PC-3 (cell line): ENCODE data around the gene ABL1. TPM values are rescaled to one million over a fixed set of nuclear protein-coding genes. Genes with fewer than 3 reads are reported as not detected.

Experiments used
- ATAC-seq: fragments of 200-7000 bp; cut with Tn5 transposase; 2 replicates; pipeline ENCODE4 v1.9.1; 2020; ENCODE audit warnings: mild to moderate bottlenecking, moderate library complexity
- BruUV-seq: library from RNA; stranded (reverse); fragments of 400-500 nt; replicated peaks from 2 replicates; lab custom pipeline; 2021; lab: Mats Ljungman, UMichigan
- CTCF ChIA-PET: fragments of 300-600 bp; sonication (Branson Sonifier 250); formaldehyde crosslinking; loops from one replicate; lab custom pipeline; 2022; ENCODE audit warnings: antibody characterized with exemption; lab: Charles Lee
- POLR2A ChIA-PET: fragments of 300-600 bp; sonication (Branson Sonifier 250); formaldehyde crosslinking; loops from one replicate; lab custom pipeline; 2022; ENCODE audit warnings: antibody characterized with exemption; ENCODE audit not compliant: unreplicated experiment; lab: Charles Lee
- DNase-seq: peaks from one replicate; pipeline ENCODE4 v3.0.0-alpha.2; 2015
- H2AFZ ChIP-seq: fragments of 300-600 bp; sonication (generic); 2 replicates; pipeline ENCODE4 v1.6.0; 2016; ENCODE audit warnings: antibody characterized with exemption, low read length
- H3F3A ChIP-seq: fragments of 300-600 bp; sonication (generic); one replicate; pipeline ENCODE4 v1.6.0; 2017; ENCODE audit warnings: antibody characterized with exemption, low read length, control low read depth, mild to moderate bottlenecking; ENCODE audit not compliant: unreplicated experiment
- H3K27ac ChIP-seq: fragments of 300-600 bp; sonication (generic); 2 replicates; pipeline ENCODE4 v1.5.1; 2016; ENCODE audit warnings: mild to moderate bottlenecking, low read length
- H3K27me3 ChIP-seq: fragments of 300-600 bp; sonication (generic); 2 replicates; pipeline ENCODE4 v1.6.1; 2016; ENCODE audit warnings: low read length, mixed read lengths
- H3K36me3 ChIP-seq: fragments of 300-600 bp; sonication (generic); 2 replicates; pipeline ENCODE4 v1.6.1; 2016; ENCODE audit warnings: low read depth, mixed run types, low read length, mixed read lengths
- H3K4me1 ChIP-seq: fragments of 300-600 bp; sonication (generic); 2 replicates; pipeline ENCODE4 v1.5.1; 2016; ENCODE audit warnings: low read length; ENCODE audit not compliant: insufficient read depth
- H3K4me2 ChIP-seq: fragments of 300-600 bp; sonication (generic); 2 replicates; pipeline ENCODE4 v1.6.0; 2016; ENCODE audit warnings: low read length
- H3K4me3 ChIP-seq: fragments of 300-600 bp; sonication (generic); 2 replicates; pipeline ENCODE4 v1.5.1; 2016; ENCODE audit warnings: mild to moderate bottlenecking, low read length, mixed read lengths
- H3K79me2 ChIP-seq: fragments of 300-600 bp; sonication (generic); 2 replicates; pipeline ENCODE4 v1.6.1; 2017; ENCODE audit warnings: low read length, mixed read lengths
- H3K9ac ChIP-seq: fragments of 300-600 bp; sonication (generic); 2 replicates; pipeline ENCODE4 v1.6.0; 2016; ENCODE audit warnings: mild to moderate bottlenecking, low read length
- H3K9me2 ChIP-seq: fragments of 300-600 bp; sonication (generic); replicated peaks from 2 replicates; pipeline ENCODE4 v1.6.1; 2016; ENCODE audit warnings: mixed run types, low read length, mixed read lengths
- H3K9me3 ChIP-seq: fragments of 300-600 bp; sonication (generic); 2 replicates; pipeline ENCODE4 v1.6.1; 2016; ENCODE audit warnings: low read length, mixed read lengths
- H4K20me1 ChIP-seq: fragments of 300-600 bp; sonication (generic); 2 replicates; pipeline ENCODE4 v1.6.1; 2016; ENCODE audit warnings: low read length, mixed read lengths
- CTCF ChIP-seq: fragments of 300-600 bp; sonication (generic); conservative IDR thresholded peaks from 2 replicates; pipeline ENCODE4 v1.5.1; 2017; ENCODE audit warnings: antibody characterized with exemption, low read depth, mild to moderate bottlenecking, low read length
- EZH2 ChIP-seq: fragments of 300-600 bp; sonication (generic); IDR thresholded peaks from one replicate; pipeline ENCODE4 v1.6.1; 2017; ENCODE audit warnings: antibody characterized with exemption, mild to moderate bottlenecking, low read length; ENCODE audit not compliant: unreplicated experiment
- EZH2phosphoT487 ChIP-seq: fragments of 300-600 bp; sonication (generic); IDR thresholded peaks from 2 replicates; pipeline ENCODE4 v1.6.1; 2018; ENCODE audit warnings: mild to moderate bottlenecking, antibody characterized with exemption, low read length, borderline replicate concordance
- intact Hi-C: fragments of 100-400 bp; cut with micrococcal nuclease; formaldehyde crosslinking; loops from 2 replicates; pipeline ENCODE4 v1.9.0; 2023
- total RNA-seq: library from RNA; depleted of rRNA; stranded (reverse); fragments of >200 nt; gene quantifications from 2 replicates; pipeline ENCODE4 v1.2.3, GENCODE V29; 2014

ABL1 gene
- total RNA-seq, 1 experiment from 2014 or later, result 22.8 TPM

- Histone ChIP-seq H3F3A (no peaks in the 10 kb centered on the region), H3K36me3 (no peaks in the 10 kb centered on the region), H3K9me3 (no peaks in the 10 kb centered on the region), H3K4me1 (no peaks in the 10 kb centered on the region), H3K79me2 (no peaks in the 10 kb centered on the region), H3K9me2 (no peaks in the 10 kb centered on the region), H3K27ac (no peak overlapping the region), H3K27me3 (no peaks in the 10 kb centered on the region), H3K4me3 (no peak overlapping the region), H3K9ac (no peak overlapping the region), H2AFZ (no peak overlapping the region), H4K20me1 (no peaks in the 10 kb centered on the region), H3K4me2 (no peak overlapping the region)
- BruUV-seq, result no TSS peak
- intact Hi-C loops, result no loop called here
- ChIA-PET POLR2A (no interaction called here), CTCF (no interaction called here)
- TF ChIP-seq EZH2 (no peak), EZH2phosphoT487 (no peak), CTCF (no peak)
- ATAC-seq (no peak), DNase-seq (no peak)
These were observed 57.6 kb downstream of the ABL1 start for GRCh38 chr9:130892477-130893304.

GRCh38 chr9:130893341-130894101 is 58.5 kb downstream of the ABL1 start:
- intact Hi-C loops, result no loop called here
- Histone ChIP-seq H4K20me1 (no peaks in the 10 kb centered on the region), H3K4me1 (no peaks in the 10 kb centered on the region), H3K9ac (no peak overlapping the region), H3K27me3 (no peaks in the 10 kb centered on the region), H3K9me3 (no peaks in the 10 kb centered on the region), H3K36me3 (no peaks in the 10 kb centered on the region), H3K4me3 (no peak overlapping the region), H3K27ac (no peak overlapping the region), H3F3A (no peaks in the 10 kb centered on the region), H3K9me2 (no peaks in the 10 kb centered on the region), H3K79me2 (no peaks in the 10 kb centered on the region), H3K4me2 (no peak overlapping the region), H2AFZ (no peak overlapping the region)
- no peak for TF ChIP-seq EZH2phosphoT487
- no peak for TF ChIP-seq EZH2
- TF ChIP-seq CTCF, result no peak
- ChIA-PET CTCF (no interaction called here), POLR2A (no interaction called here)
- no TSS peak for BruUV-seq
- DNase-seq, result no peak
- no peak for ATAC-seq

GRCh38 chr9:130894546-130894945 is 59.5 kb downstream of the ABL1 start:
- Histone ChIP-seq H3K27ac (no peak overlapping the region), H3K9ac (no peak overlapping the region), H3K9me3 (no peaks in the 10 kb centered on the region), H2AFZ (no peak overlapping the region), H3K9me2 (no peaks in the 10 kb centered on the region), H3K27me3 (no peaks in the 10 kb centered on the region), H3K79me2 (no peaks in the 10 kb centered on the region), H3K36me3 (no peaks in the 10 kb centered on the region), H3F3A (no peaks in the 10 kb centered on the region), H4K20me1 (no peaks in the 10 kb centered on the region), H3K4me3 (no peak overlapping the region), H3K4me2 (no peak overlapping the region), H3K4me1 (no peaks in the 10 kb centered on the region)
- ChIA-PET CTCF (no interaction called here), POLR2A (no interaction called here)
- DNase-seq (no peak), ATAC-seq (no peak)
- TF ChIP-seq EZH2phosphoT487, result no peak
- TF ChIP-seq EZH2, result no peak
- TF ChIP-seq CTCF, result no peak
- no TSS peak for BruUV-seq
- intact Hi-C loops, result no loop called here
